ENCODE data around the gene GRIPAP1.

- no peak for TF ChIP-seq POLR2A (IDR thresholded peaks at IDR 0.05)
- no peak for TF ChIP-seq CTCF (IDR thresholded peaks at IDR 0.05 in 4 of 5, conservative IDR thresholded peaks at IDR 0.05 in 1 of 5)
Observed at GRCh38 chrX:48996969-48997368, 5.1 kb downstream of the GRIPAP1 start.
